Body of pancreas (tissue), 4 donors: ENCODE measurements around the gene VASP.

Experiments used
- CTCF ChIP-seq, 7 experiments: fragments of 450-650 bp in 4 of 7; fragments of 200-600 bp in 3 of 7; sonication (generic) in 3 of 7; IDR thresholded peaks; one replicate each; pipeline ENCODE4 v1.5.1; 2016 to 2019; ENCODE audit warnings: antibody characterized with exemption in 7 of 7
- POLR2A ChIP-seq, 3 donors: fragments of 450-650 bp; IDR thresholded peaks; one replicate each; pipeline ENCODE4 v1.6.1; 2016; ENCODE audit warnings: antibody characterized with exemption in 3 of 3, mild to moderate bottlenecking in 2 of 3

GRCh38 chr19:45564131-45564780 is 57.0 kb downstream of the VASP start:
- TF ChIP-seq POLR2A (IDR thresholded peaks at IDR 0.05) (no peak), CTCF (IDR thresholded peaks at IDR 0.05) (no peak)
